K562 (cell line): ENCODE data around the gene SFXN5. TPM values are rescaled to one million over a fixed set of nuclear protein-coding genes. Genes with fewer than 3 reads are reported as not detected.

Experiments used
- E4F1 ChIP-seq: fragments of 250-450 bp; sonication (Bioruptor Pico); IDR thresholded peaks from 2 replicates; pipeline ENCODE4 v1.5.0; 2021; ENCODE audit warnings: mild to moderate bottlenecking, borderline replicate concordance
- FUS ChIP-seq: fragments of 200-400 bp; formaldehyde crosslinking; optimal IDR thresholded peaks from 2 replicates; pipeline ENCODE3; 2017; ENCODE audit warnings: low read depth, low read length
- GTF2F1 ChIP-seq: IDR thresholded peaks from 2 replicates; pipeline ENCODE4 v1.6.1; 2011; ENCODE audit warnings: low read depth, low read length, improper control_type of control experiment
- HLTF ChIP-seq: fragments of 450-650 bp; IDR thresholded peaks from 2 replicates; pipeline ENCODE4 v1.6.1; 2016
- PYGO2 ChIP-seq: fragments of 450-650 bp; IDR thresholded peaks from 2 replicates; pipeline ENCODE4 v1.6.1; 2016; ENCODE audit warnings: mild to moderate bottlenecking, missing genetic modification characterization, moderate library complexity, missing compliant biosample characterization
- SREBF2 ChIP-seq: sonication (generic); formaldehyde crosslinking; IDR thresholded peaks from 2 replicates; pipeline ENCODE4 v1.4.0; 2020; ENCODE audit warnings: mild to moderate bottlenecking, missing genetic modification reagents
- SRSF1 ChIP-seq: fragments of 200-400 bp; formaldehyde crosslinking; IDR thresholded peaks from 2 replicates; pipeline ENCODE4 v1.6.1; 2017; ENCODE audit warnings: mild to moderate bottlenecking, low read depth, low read length, moderate library complexity
- polyA plus RNA-seq, 8 experiments: library from polyadenylated mRNA; depleted of rRNA in 4 of 8; stranded (reverse) in 5 of 8; unstranded in 3 of 8; fragments of >200 nt; fragmentation: Nextera tagmentation in 2 of 8; fragmentation: Illumina TruSeq in 1 of 8; extraction: Ambion mirVana in 2 of 8; extraction: Trizol in 1 of 8; gene quantifications; 2 replicates each; pipeline versions ENCODE4 v1.2.1 to v1.2.3, GENCODE V29; 2011 to 2014; ENCODE audit warnings: inconsistent platforms in 1 of 8, missing spikeins in 1 of 8
- total RNA-seq, 7 experiments: library from RNA; depleted of rRNA in 6 of 7; stranded (reverse); fragments of >200 nt in 6 of 7; fragmentation: Illumina TruSeq in 2 of 7; extraction: Trizol in 2 of 7; gene quantifications; 2 replicates each; pipeline versions ENCODE4 v1.2.1 to v1.2.3, GENCODE V29; 2011 to 2021; ENCODE audit warnings: low replicate concordance in 1 of 7
- TF ChIP-seq, protein P1 (sequence below): fragments of 450-650 bp; IDR thresholded peaks from 2 replicates; pipeline ENCODE4 v1.7.1; 2018; ENCODE audit warnings: mild to moderate bottlenecking, low read depth; ENCODE audit not compliant: partially characterized antibody
- TF ChIP-seq, protein P2 (sequence below): fragments of 200-800 bp; sonication (Bioruptor generic); IDR thresholded peaks from 2 replicates; pipeline ENCODE4 v1.6.1; 2017; ENCODE audit warnings: missing genetic modification characterization, missing compliant biosample characterization
- TF ChIP-seq, protein P3 (sequence below): fragments of 450-650 bp; IDR thresholded peaks from one replicate; pipeline ENCODE4 v1.6.1; 2018; ENCODE audit warnings: mild to moderate bottlenecking, moderate library complexity; ENCODE audit not compliant: partially characterized antibody

The SFXN5 gene
- total and polyA plus RNA-seq, 9 of the 15 experiments (the other 6 are each of a cell fraction or from before 2014, with no cell fraction given) = 8.3 to 22.6 (median 16.0) TPM

DNA sequence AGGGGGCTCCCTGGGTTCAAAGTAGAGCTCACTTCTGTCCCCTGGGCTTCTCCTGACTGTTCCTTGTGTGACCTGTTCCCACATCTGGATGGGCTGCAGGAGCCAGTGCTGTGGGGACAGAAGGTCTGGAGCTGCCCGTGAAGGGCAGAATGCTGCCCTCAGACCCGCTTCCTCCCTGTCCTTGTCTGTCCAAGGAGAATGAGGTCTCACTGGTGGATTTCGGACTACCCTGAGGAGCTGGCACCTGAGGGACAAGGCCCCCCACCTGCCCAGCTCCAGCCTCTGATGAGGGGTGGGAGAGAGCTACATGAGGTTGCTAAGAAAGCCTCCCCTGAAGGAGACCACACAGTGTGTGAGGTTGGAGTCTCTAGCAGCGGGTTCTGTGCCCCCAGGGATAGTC is 138.7 kb downstream of the SFXN5 start (continued):
- TF ChIP-seq E4F1 (CRISPR knock-in tag) = no peak
- TF ChIP-seq, protein P1, sequence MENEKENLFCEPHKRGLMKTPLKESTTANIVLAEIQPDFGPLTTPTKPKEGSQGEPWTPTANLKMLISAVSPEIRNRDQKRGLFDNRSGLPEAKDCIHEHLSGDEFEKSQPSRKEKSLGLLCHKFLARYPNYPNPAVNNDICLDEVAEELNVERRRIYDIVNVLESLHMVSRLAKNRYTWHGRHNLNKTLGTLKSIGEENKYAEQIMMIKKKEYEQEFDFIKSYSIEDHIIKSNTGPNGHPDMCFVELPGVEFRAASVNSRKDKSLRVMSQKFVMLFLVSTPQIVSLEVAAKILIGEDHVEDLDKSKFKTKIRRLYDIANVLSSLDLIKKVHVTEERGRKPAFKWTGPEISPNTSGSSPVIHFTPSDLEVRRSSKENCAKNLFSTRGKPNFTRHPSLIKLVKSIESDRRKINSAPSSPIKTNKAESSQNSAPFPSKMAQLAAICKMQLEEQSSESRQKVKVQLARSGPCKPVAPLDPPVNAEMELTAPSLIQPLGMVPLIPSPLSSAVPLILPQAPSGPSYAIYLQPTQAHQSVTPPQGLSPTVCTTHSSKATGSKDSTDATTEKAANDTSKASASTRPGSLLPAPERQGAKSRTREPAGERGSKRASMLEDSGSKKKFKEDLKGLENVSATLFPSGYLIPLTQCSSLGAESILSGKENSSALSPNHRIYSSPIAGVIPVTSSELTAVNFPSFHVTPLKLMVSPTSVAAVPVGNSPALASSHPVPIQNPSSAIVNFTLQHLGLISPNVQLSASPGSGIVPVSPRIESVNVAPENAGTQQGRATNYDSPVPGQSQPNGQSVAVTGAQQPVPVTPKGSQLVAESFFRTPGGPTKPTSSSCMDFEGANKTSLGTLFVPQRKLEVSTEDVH = no peak
- TF ChIP-seq FUS = no peak
- no peak for TF ChIP-seq SREBF2 (CRISPR knock-in tag)
- TF ChIP-seq GTF2F1 = no peak
- no peak for TF ChIP-seq SRSF1
- TF ChIP-seq, protein P2, sequence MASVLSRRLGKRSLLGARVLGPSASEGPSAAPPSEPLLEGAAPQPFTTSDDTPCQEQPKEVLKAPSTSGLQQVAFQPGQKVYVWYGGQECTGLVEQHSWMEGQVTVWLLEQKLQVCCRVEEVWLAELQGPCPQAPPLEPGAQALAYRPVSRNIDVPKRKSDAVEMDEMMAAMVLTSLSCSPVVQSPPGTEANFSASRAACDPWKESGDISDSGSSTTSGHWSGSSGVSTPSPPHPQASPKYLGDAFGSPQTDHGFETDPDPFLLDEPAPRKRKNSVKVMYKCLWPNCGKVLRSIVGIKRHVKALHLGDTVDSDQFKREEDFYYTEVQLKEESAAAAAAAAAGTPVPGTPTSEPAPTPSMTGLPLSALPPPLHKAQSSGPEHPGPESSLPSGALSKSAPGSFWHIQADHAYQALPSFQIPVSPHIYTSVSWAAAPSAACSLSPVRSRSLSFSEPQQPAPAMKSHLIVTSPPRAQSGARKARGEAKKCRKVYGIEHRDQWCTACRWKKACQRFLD (CRISPR knock-in tag) = no peak
- TF ChIP-seq, protein P3, sequence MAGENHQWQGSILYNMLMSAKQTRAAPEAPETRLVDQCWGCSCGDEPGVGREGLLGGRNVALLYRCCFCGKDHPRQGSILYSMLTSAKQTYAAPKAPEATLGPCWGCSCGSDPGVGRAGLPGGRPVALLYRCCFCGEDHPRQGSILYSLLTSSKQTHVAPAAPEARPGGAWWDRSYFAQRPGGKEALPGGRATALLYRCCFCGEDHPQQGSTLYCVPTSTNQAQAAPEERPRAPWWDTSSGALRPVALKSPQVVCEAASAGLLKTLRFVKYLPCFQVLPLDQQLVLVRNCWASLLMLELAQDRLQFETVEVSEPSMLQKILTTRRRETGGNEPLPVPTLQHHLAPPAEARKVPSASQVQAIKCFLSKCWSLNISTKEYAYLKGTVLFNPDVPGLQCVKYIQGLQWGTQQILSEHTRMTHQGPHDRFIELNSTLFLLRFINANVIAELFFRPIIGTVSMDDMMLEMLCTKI = no peak
- no peak for TF ChIP-seq HLTF
- no peak for TF ChIP-seq PYGO2 (tag)
